GM10847 (cell line): ENCODE data around the gene GABRG3.

Experiments used
- POLR2A ChIP-seq: IDR thresholded peaks from 2 replicates; pipeline ENCODE4 v1.6.1; 2011; ENCODE audit not compliant: insufficient read length; ENCODE audit errors: extremely low read depth

Gene GABRG3

DNA sequence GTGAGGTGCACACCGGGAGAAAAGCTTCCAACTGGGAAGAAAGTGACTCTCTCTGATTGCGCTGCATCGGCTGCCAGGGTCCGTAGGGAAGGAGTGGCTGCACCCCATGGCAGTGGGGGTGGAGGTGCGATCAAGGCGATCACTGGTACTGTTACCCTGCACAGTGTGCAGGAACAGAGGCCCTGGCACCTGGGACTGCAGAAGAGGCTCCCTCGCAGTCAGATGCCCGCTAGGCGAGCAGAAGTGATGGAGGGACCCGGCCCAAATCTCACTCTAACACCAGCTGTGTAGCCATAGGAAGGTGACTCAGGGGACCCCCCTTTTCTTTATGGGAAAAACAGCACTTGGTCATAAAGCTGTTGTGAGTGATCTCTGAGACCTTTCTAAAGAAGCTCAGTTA, 196.8 kb downstream of the GABRG3 start:
- TF ChIP-seq POLR2A: no peak

DNA sequence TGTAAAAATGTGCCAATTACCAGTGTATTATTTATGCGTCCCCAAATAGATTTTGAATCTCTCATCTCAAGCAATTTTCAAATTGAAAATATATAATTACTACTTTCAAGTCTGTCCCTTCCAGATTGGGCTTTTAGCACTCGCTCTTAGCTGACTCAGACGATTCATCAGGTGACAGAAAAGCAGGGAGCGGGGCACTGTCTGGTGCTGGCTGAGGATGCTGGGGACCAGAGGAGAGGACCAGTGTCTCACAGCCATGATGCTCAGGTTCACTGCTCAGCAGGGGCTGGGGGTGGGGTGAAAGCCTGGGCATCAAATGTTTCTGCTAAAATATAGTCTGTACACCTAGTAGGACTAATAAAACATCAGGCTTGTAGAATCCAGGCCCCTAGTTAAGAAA, 199.9 kb downstream of the GABRG3 start:
- no peak for TF ChIP-seq POLR2A

DNA sequence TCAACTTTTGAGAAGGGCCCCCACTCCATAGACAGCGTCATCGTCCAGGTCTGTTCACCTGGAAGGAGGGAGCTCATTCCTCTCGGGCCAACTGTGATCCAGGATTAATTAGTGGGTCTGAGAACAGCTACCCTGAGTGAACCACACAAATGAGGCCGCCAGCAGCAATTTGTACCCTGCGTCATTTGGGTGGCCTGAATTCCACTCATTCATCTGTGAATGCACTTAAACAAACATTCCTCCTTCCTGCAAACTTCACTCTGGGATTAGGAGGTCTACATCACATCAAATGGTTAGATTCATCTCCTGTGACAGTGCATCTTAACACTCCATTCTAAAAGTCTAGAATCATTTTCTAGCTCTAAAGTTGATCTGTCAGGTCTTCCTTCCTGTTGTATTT, 201.8 kb downstream of the GABRG3 start:
- TF ChIP-seq POLR2A: no peak

DNA sequence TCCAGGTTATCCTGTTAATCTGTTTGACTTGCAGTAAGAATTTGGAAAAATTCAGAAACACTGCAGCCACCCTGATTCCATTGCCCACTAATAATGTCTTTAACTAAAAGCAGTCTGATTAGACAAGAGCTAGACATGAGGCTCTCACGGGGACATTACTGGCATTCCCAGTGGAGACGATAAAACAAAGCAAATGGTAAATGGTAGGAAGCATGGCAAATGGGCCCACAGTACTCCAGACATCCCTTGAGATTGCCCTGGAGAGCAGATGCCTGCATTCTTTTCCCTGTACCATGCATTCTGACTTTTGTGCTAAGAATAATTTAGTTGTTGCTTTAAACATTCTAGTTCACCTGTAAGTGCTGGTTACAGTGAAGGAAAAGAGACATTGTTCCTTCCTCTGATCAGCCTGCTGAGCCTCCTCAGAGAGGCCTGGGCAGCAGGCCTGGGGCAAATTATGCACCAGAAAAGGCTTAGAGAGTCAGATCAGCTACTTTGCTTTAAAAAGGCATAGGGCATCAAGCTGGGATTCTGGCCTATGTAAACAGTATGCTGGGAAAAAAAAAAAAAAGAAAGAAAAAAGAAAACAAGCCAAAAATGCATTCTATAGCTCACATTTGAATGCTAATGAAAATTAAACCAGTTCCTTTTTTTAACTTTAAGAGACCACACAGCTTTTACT, 204.6 kb downstream of the GABRG3 start:
- TF ChIP-seq POLR2A: no peak

DNA sequence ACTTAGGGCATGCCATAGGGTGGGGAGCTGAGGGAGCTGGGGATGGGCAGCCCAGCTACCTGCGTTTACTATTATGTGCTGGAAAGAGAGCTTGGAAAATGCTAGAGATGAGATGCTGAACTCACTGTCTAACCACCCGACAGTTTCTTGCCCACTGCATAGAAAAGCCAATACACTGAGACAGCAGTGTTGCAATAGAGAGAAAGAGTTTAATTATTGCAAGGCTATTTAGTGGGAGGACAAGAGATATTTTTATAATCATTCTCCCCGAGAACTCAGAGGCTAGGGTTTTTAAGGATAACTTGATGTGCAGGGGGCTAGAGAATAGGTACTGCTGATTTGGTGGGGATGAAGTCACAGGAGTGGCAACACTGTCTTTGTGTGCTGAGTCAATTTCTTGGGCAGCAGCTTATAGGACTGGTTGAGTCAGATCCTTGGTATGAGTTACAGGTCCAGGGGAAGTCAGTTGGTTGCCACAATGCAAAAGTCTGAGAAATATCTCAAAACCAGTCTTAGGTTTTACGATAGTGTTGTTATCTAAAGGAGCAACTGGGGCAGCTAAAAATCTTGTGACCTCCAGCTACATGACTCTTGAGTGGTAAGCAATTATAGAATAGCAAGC, 205.9 kb downstream of the GABRG3 start:
- TF ChIP-seq POLR2A: no peak

DNA sequence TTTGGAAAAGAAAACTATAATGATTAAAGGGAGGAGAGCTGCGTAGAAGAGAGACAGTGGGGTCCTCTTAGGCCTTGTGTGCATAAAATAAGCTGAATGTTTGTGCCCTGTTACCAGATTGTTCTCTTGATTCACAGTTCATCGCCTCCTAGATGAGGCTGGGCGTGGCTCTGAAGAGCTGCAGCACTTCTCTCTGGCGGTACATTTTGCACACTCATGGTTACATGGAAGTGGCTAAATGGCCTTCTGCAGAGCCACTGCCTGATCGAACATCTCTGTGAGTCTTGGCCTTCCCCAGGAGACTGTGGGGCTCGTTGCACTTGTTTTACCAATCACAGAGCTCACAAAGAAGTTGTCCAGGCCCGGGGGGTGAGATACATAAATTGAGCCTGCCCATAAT, 208.8 kb downstream of the GABRG3 start:
- TF ChIP-seq POLR2A: no peak

DNA sequence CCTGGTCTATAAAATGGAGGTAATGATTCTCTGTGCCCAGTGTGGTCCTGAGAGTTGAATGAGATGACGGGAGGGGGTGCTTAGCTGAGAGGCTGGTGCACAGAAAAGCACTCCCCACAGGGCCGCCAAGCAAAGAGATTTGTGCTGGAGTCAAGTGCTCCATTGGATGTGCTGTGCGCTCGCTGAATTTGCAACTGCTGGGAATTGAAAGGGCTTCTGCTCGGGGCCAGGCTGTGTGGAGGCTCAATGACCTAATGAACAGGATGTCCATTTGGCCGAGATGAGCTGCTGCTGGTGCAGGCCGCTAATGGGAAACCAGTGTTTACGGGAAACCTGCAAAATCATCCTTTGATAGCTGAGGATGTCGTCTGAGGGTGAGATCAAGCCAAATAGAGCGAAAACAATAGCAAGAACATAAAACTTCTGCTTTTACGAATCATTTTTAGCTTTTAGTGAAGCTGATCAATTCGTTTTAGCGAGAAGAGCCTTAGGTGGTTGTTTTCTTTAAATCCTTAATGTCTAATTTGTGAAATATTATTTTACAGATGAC, 211.7 kb downstream of the GABRG3 start:
- TF ChIP-seq POLR2A: no peak

DNA sequence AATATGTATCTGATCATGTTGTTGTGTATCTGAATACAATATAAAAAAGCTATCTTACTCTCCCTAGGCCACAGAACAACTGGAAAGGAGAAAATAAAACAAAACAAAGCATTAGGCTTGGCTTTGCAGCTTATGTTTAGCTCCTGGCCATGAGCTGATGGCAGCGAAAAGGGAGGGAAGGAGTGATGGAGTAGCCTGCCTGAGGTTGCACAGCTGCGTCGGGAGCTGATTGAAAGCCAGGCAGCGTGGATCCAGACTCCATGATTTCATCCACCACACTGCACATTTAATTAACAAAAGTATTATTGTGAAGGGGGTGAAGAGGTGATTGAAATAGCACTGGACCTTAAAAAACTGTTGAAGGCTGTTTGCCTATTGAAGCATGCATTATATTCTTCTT, 212.2 kb downstream of the GABRG3 start:
- TF ChIP-seq POLR2A: no peak

DNA sequence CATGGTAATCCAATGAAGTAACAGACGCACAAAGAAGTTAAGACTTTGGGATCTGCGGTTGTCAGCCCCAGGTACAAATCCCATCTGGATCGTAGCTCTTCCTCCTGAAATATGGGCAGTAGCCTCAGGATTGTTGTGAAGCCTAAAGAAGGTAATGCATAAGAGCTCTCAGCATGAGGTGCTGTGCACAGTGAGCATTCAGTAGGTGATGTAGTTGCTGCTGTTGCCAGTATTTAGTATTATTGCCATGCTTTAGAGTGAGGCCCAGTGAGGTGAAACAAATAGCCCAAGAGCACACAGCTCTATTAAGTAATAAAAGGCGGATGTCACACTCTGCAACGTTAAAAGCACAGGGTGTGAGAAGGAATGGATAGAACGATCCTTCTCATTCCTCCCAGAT, 225.7 kb downstream of the GABRG3 start:
- no peak for TF ChIP-seq POLR2A

DNA sequence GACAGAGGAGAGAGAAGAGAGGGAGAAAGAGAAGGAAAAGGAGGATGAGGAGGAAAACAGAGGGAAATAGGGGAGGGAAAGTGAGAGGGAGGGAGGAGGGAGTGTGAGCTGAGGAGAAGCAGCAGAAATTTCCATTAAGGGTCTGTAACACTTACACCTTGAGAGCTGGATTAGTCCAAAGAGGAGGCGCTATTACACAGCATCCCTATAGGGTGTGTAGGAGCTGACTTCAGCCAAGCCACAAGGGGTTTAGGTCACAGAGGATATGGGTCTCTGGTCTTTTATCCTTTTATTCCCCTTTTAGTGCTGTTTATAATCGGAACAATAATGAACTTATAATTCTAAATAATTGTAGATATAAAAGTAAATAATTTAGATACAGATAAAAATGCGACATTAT, 230.4 kb downstream of the GABRG3 start:
- no peak for TF ChIP-seq POLR2A

DNA sequence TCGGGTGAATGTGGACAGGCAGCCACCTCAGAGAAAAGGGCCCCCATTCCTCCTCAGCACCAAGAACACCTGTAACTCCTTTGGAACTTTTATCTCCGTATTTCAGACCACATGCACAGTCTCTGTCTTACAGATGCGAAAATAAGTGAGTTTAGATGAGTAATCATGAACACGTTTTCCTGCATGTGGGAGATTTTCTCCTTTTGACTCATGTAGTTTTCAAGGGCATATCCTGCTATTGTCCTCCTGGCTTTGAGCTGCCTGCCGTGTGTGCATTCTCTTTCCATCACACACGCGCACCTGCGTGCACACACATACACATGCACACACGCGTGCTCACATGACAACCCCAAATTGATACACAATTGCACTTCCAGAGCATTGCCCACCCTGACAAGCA, 239.2 kb downstream of the GABRG3 start:
- TF ChIP-seq POLR2A: no peak

DNA sequence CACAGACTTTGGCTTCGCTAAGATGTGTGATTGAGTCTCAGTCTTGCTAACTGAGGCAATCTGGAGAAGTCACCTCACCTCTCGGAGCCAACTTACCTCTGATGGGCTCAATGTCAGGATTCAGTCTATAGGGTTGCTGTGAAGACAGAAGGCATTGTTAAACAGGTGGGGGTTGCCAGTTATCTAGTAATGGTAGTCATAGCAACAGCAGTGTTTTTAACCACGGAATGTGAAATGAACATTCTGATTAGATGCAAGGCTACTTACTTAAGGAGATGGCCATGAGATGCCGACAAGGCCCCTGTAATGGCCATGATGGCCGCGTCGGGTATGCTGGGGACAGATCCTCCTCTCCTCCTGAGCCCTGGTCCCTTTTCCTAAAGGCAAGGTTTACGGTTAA, 243.1 kb downstream of the GABRG3 start:
- no peak for TF ChIP-seq POLR2A

DNA sequence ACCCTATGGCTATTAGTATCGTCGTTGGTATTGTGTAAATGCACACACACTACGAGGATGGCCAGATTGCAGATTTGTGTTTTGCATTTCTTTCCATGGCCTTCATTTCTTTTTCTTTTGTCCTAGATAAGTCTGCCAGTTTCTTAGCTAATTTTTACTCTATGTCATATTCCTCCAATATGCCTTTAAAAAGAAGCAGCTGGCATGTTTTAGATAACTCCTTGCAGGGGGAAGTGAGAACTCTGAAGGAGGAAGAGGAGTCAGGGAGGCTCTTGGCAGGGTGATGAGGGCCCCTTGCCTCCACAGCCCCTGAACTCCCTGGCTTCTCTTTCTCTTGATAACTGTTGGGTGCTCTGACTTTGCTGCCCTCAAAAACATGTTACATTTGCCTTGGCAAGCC, 244.0 kb downstream of the GABRG3 start:
- TF ChIP-seq POLR2A: no peak

DNA sequence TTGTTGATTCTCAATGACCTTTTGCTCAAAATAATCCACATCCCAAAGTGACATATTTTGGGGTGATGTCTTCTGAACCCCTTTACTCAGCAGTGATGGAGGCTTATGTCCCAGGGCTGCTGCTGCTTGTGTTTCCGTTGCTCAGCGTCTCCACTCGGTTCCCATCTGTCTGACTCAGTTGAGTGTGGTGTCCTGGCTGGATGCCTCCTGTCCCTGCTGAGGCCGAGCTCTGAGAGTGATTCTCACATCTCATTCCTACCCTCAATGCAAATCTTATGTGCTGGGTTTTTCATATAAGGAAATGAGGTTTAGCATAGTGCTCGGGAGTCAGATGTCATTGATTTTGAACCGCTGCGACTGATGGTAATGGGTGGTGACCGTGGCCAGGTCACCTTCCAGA, 247.4 kb downstream of the GABRG3 start:
- TF ChIP-seq POLR2A: no peak

DNA sequence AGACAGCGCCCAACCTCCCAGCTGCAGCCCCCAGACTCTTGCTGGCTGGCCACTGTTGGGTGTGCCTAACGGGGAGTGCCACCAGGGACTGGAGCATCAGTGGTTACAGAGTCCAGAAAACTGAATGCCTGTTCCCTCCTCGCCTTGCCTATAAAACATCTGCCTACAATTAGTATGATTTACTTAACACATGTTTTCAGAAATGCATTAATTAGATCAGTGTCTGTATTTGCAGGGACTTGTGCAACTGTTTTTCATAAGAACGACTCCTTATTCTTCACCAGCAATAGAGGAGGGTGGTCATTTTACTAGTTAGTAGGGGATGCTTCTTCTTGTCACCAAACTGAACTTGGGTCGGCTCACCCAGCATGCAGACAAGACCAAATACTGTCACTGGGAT, 248.7 kb downstream of the GABRG3 start:
- TF ChIP-seq POLR2A: no peak

DNA sequence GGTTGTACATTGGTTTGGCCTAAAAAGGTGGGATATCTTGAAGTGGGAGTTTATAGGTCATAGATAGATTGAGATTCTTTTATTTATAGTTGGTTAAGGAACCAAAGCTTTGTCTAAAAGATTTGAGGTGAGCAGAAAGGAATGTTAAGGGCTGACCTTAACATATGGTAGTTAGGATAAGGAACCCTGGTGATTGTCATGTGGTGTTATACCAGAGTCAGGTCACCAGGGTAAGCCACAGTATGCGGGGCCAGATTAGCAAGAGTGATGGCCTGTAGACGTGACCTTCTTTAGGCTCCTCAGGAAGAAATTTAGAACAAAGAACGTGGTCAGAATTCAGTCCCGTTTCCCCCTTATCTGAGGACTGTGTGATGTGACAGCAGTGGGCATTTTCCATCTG, 249.2 kb downstream of the GABRG3 start:
- TF ChIP-seq POLR2A: no peak

DNA sequence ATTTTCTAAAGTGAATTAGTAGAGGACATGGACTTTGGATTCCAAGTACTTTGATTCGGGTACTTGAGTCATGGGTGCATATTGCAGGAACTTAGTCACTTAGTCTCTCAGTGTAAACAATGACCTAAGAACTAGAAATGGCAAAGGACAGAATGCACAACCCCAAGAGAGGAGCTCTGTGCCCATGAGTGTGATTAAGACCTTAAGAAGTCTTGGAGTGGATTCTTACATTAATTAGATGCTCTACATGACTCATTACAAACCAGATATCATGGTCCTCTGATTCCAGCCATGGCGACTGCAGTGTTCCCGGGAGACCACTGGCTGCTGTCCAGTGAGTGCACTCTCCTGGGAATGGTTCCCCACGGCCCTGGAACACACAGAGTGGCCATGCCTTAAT, 251.5 kb downstream of the GABRG3 start:
- no peak for TF ChIP-seq POLR2A
